Pancreas (tissue), 10 donors: ENCODE data around the gene HELZ2. TPM values are rescaled to one million over a fixed set of nuclear protein-coding genes. Genes with fewer than 3 reads are reported as not detected.
A peak's percentile ranks its signal among the peaks of the same experiment; 100 is the strongest.

Experiments
- ATAC-seq, 4 donors: fragments of 200-7000 bp; cut with Tn5 transposase; one replicate each; pipeline versions ENCODE4 v1.8.0 to v1.9.1; 2020; ENCODE audit warnings: mild to moderate bottlenecking in 4 of 4, moderate library complexity in 4 of 4
- DNase-seq, 6 donors: peaks; one replicate each; pipeline ENCODE4 v3.0.0-alpha.2; 2020
- FAIRE-seq: peaks from 2 replicates; lab custom pipeline; 2012; peaks lifted over from hg19 to GRCh38; lab: Jason Lieb, UNC
- H3K27ac ChIP-seq, 4 donors: fragments of 200-600 bp; sonication (generic); 1 replicate in 3 of 4; 2 replicates in 1 of 4; pipeline versions ENCODE4 v1.5.0 to v1.8.0; 2020
- H3K27me3 ChIP-seq, 4 donors: fragments of 200-600 bp; one replicate each; pipeline ENCODE4 v1.8.0; 2021
- H3K36me3 ChIP-seq, 3 donors: fragments of 200-600 bp; sonication (generic) in 1 of 3; one replicate each; pipeline versions ENCODE4 v1.5.0 to v1.8.0; 2020 to 2021
- H3K4me1 ChIP-seq, 3 donors: fragments of 200-600 bp; one replicate each; pipeline ENCODE4 v1.8.0; 2021
- H3K4me3 ChIP-seq, 4 donors: fragments of 200-600 bp; sonication (generic) in 2 of 4; one replicate each; pipeline versions ENCODE4 v1.5.0 to v1.8.0; 2020 to 2021
- H3K9me3 ChIP-seq, 4 donors: fragments of 200-600 bp; one replicate each; pipeline ENCODE4 v1.8.0; 2021
- WGBS, 2 donors: extraction: QIAGEN DNeasy Blood & Tissue Kit; methylation state at CpG; one replicate each; pipeline ENCODE4 v1.1.7; 2013; 5-methylcytosine and 5-hydroxymethylcytosine counted together
- intact Hi-C, 3 donors: fragments of 100-400 bp; cut with DNase I; formaldehyde crosslinking; loops; one replicate each; pipeline versions ENCODE4 v1.11.1 to v1.14.2; 2022
- polyA plus RNA-seq, 2 donors: library from polyadenylated mRNA; stranded (reverse); fragments of 200-250 nt; gene quantifications; one replicate each; pipeline ENCODE4 v1.2.3, GENCODE V29; 2013
- total RNA-seq, 6 donors: library from RNA; stranded (reverse); fragmentation: NEBNext Ultra II Directional in 4 of 6; extraction: Animal tissue kit (Norgen Biotek cat#: 25700) in 4 of 6; gene quantifications; one replicate each; pipeline versions ENCODE4 v1.2.1 to v1.2.4, GENCODE V29; 2021 to 2023
- TF ChIP-seq, protein P1 (sequence below), 4 donors: fragments of 200-600 bp; sonication (generic) in 3 of 4; IDR thresholded peaks; one replicate each; pipeline versions ENCODE4 v1.5.0 to v1.8.0; 2021; ENCODE audit warnings: antibody characterized with exemption in 4 of 4
- donor health status: healthy with polysubstance abuse.
- donor health status: DM: no; HTN: no; CAD: no; lungs with moderate emphysema.
- donor health status: DM: no; HTN: no; CAD: no.
- donor health status: control.
- donor health status: control.
- donor health status: Bipolar disorder and iron deficiency.
- donor health status: DM: yes; HTN: yes; CAD: no.
- donor health status: DM: no; HTN: no; CAD: no.
- donor health status: DM: no; HTN: no; CAD: no.
- donor health status: DM: yes; HTN: yes; CAD: no.

HELZ2 gene
- total and polyA plus RNA-seq, 8 donors, result 6.5 to 23.4 (median 13.0) TPM

DNA sequence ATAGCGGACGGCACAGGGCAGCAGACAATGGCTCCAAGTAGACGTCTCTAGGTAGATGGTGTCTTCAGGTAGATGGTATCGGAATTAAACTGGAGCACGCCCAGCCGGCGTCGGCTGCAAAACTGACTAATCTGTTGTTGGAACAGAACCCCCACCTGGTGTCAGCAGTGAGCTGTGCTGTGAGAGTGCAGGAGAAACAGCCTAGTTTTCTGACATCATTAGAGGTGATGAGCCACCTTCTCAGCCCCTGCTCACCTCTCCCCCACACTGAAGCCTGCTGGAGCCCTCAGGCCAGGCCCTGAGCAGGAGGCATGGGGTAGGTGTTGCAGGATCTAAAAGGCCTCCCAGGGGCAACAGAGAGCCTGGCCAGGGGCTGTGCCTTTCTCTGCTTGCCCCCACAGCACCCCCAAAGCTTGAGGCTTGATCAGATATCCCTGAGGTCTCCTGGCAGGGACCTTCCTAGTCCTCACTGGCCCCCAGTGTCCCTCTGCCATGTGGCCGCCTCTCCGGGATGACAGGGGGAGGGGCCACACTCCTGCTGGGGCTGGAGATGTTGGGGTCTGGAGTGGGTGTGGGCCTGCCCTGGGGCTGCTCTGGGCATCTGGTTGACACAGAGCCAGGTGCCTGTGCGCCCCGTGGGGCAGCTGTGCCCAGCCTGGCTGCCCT lies 6.9 kb upstream of the HELZ2 start:
- TF ChIP-seq, protein P1, sequence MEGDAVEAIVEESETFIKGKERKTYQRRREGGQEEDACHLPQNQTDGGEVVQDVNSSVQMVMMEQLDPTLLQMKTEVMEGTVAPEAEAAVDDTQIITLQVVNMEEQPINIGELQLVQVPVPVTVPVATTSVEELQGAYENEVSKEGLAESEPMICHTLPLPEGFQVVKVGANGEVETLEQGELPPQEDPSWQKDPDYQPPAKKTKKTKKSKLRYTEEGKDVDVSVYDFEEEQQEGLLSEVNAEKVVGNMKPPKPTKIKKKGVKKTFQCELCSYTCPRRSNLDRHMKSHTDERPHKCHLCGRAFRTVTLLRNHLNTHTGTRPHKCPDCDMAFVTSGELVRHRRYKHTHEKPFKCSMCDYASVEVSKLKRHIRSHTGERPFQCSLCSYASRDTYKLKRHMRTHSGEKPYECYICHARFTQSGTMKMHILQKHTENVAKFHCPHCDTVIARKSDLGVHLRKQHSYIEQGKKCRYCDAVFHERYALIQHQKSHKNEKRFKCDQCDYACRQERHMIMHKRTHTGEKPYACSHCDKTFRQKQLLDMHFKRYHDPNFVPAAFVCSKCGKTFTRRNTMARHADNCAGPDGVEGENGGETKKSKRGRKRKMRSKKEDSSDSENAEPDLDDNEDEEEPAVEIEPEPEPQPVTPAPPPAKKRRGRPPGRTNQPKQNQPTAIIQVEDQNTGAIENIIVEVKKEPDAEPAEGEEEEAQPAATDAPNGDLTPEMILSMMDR (IDR thresholded peaks at IDR 0.05), result no peak
- H3K27ac ChIP-seq, result no peak overlapping the region
- H3K4me3 ChIP-seq, result no peak overlapping the region
- WGBS, 2 donors, result 49 to 57% methylated on average over 12 of the region's 12 CpGs
- no peaks in the 10 kb centered on the region for H3K27me3 ChIP-seq
- DNase-seq (peak in 2 of 6 donors; percentile 38 to 63), FAIRE-seq (no peak), ATAC-seq (peak in 3 of 4 donors; percentile 60 to 68 (median 62))
- no peaks in the 10 kb centered on the region for H3K4me1 ChIP-seq
- intact Hi-C loops, result no loop called here
- H3K36me3 ChIP-seq, result no peaks in the 10 kb centered on the region
- H3K9me3 ChIP-seq, result no peaks in the 10 kb centered on the region

DNA sequence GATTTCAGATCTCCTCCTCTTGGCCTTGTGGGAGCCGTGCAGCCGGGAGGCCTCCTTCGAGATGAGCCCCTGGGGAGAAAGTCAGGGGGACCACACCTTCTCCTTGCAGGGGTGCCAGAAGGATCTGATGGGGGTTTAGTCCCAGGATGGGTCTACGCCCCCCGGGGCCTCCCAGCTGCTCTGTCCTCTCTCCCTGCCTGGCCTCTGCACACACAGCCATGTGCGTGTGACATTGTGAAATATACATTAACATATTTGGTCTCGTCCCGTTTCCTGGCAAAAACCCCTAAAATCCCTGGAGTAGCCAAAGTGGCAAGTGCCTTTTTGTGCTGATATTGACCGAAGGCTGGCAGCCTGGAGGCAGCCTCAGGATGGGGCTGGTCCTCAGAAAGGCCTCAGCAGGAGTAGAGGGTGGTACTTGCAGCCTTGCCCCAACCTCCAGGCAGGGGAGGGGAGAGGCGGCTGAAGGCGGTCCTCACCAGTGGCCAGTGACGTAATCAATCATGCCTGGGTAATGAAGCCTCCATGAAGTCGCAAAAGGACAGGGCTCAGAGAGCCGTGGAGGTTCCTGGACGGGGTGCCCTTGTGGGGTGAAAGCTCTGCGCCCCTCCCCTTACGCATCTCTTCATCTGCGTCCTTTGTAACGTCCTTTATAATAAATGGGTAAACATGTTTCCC lies 5.1 kb upstream of the HELZ2 start:
- 53 to 62% methylated on average over 19 of the region's 19 CpGs for WGBS, 2 donors
- Histone ChIP-seq H3K4me1 (no peaks in the 10 kb centered on the region), H3K9me3 (no peaks in the 10 kb centered on the region), H3K27me3 (no peaks in the 10 kb centered on the region), H3K36me3 (no peaks in the 10 kb centered on the region), H3K4me3 (no peak overlapping the region), H3K27ac (no peak overlapping the region)
- intact Hi-C loops, result no loop called here
- TF ChIP-seq, protein P1 (IDR thresholded peaks at IDR 0.05), result no peak
- peak in 2 of 6 donors; percentile 30 to 36 for DNase-seq
- no peak for ATAC-seq
- FAIRE-seq, result no peak

DNA sequence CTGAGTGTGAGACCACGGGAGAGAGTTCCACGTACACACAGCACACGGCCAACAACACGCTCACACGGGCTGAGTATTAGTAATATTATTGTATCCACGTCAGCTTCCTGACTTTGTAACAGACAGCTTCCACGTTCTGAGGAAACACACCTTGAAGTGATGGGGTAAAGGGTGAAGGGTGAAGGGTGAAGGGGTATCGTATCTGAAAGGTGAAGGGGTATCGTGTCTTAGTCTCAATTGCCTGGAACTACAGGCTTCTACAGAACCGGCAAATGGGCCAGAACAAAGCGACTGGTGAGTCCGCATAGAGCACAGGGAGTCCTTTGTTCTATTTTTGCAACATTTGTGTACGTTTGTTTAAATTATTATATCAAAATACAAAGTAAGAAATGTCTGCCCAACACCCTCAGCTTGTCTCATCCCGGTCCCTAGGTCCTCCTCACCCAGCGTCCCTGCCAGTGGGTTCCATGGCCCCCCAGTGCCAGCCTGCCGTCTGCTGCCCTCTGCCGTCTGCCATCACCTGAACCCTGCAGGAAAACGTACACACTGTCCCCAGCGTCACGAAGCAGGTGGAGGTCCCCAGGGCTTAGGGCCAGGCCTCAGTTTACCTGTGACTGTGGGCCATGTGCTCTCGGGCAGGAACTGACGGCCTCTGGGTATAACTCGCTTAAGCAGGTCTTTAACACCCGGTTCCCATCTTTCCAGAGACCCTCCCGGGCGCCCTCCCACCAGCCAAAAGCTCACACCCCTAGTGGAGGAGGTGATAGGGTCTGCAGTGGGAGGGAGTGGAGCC lies 4.4 kb upstream of the HELZ2 start:
- TF ChIP-seq, protein P1 (IDR thresholded peaks at IDR 0.05), result no peak
- intact Hi-C loops, result no loop called here

DNA sequence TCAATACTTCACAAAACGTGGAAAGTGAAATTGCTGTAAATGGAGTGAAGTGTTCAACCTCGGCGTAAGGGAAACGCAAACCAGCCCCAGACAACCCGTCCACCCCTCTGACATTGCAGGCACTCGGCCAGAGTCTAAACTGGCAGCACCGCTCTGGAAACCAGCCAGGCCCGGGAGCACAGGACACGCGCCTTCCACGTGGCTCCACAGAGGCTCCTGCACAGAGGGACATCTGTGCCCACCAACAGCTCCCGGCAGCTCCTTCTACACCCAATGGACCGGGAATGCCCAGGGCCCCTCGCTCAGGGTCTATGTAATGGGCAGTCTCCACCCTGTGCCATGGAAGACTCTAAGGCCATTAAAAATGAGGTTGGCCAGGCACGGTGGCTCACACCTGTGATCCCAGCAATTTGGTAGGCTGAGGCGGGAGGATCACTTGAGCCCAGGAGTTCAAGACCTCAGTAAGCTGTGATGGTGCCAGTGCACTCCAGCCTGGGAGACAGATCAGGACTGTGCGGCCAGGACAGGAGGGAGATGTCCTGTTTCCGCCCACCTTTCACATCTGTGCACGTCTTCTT lies 3.4 kb upstream of the HELZ2 start:
- peak in 3 of 4 donors; percentile 33 to 61 (median 58) for ATAC-seq
- intact Hi-C loops, result no loop called here
- TF ChIP-seq, protein P1 (IDR thresholded peaks at IDR 0.05), result no peak

More for the DNA sequence above, 4.4 kb upstream of the HELZ2 start:
- peaks cover 0 to under 1% (median under 1%) of the 10 kb centered on the region in 3 donors for H3K4me1 ChIP-seq
- DNase-seq (peak in 2 of 6 donors; percentile 35 to 51), ATAC-seq (no peak), FAIRE-seq (no peak)
- H3K27me3 ChIP-seq, result no peaks in the 10 kb centered on the region
- H3K4me3 ChIP-seq, result no peak overlapping the region
- no peaks in the 10 kb centered on the region for H3K36me3 ChIP-seq
- H3K9me3 ChIP-seq, result no peaks in the 10 kb centered on the region
- no peak overlapping the region for H3K27ac ChIP-seq
- WGBS, 2 donors, result 58 to 71% methylated on average over 26 of the region's 26 CpGs

More for the DNA sequence above, 3.4 kb upstream of the HELZ2 start:
- Histone ChIP-seq H3K4me1 (peaks cover 0 to 8% (median 7%) of the 10 kb centered on the region in 3 donors), H3K27ac (no peak overlapping the region), H3K36me3 (no peaks in the 10 kb centered on the region), H3K27me3 (no peaks in the 10 kb centered on the region), H3K4me3 (no peak overlapping the region), H3K9me3 (no peaks in the 10 kb centered on the region)
- FAIRE-seq (no peak), DNase-seq (peak in 5 of 6 donors; percentile 69 to 92 (median 82))
- WGBS, 2 donors, result 43 to 44% methylated on average over 19 of the region's 19 CpGs
